ENCODE data around the gene SLC6A19.

GRCh38 chr5:1209489-1209852 is 8.1 kb downstream of the SLC6A19 start:
- TF ChIP-seq POLR2A (IDR thresholded peaks at IDR 0.05) (no peak), CTCF (IDR thresholded peaks at IDR 0.05) (no peak)

All from adrenal gland (tissue), 5 donors.